Measurements from ENCODE around the gene EYA4.
"Not testable (repeated sequence)": the region's sequence is repeated elsewhere in the genome, so short reads cannot be mapped to it uniquely, and the experiment has no call there.

EYA4 gene

GRCh38 chr6:133352046-133352445 lies 110.9 kb downstream of the EYA4 start:
- no peak for DNase-seq (ENCODE audit: low spot score)

- DNase-seq (ENCODE audit: low spot score), result no peak
Measured at GRCh38 chr6:133353061-133353460, 111.9 kb downstream of the EYA4 start.

DNA sequence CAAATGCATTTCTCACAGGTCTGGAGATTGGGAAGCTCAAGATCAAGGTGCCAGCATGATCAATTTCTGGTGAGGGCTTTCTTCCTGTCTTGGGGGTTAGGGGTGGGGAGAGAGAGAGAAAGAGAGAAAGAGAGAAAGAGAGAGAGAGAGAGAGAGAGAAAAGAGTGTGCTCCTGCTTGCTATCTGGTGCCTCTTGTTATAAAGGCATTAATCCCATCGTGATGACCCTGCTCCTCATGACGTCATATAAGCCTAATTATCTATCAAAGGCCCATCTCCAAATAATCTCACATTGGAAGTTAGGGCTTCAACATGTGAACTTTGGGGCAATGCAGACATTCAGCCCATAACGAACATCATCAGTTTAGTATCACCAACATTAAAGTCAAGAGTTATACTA lies 114.8 kb downstream of the EYA4 start:
- DNase-seq (ENCODE audit: low spot score), result no peak

- DNase-seq (ENCODE audit: low spot score), result no peak
Measured at GRCh38 chr6:133358574-133359150, 117.5 kb downstream of the EYA4 start.

GRCh38 chr6:133359256-133359655 lies 118.1 kb downstream of the EYA4 start:
- no peak for DNase-seq (ENCODE audit: low spot score)

DNA sequence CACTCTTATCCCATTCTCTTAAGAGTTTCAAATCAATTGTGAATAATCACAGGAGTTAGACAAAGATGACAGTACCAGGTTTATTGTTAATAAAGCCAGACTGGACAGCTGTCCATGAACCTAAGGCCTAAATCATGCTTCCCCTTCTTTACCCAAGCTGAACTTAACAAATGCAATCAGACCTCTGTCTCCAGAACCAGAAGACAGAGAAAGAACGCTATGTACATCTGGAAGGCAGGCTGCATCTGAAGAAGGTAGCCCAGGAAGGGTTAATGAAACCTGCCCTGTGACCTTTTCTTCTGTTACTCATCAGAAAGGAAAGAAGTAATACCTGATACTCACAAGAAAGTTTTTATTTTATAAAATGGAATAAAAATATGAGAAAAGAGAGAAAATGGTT lies 118.6 kb downstream of the EYA4 start:
- DNase-seq (ENCODE audit: low spot score), result no peak

DNA sequence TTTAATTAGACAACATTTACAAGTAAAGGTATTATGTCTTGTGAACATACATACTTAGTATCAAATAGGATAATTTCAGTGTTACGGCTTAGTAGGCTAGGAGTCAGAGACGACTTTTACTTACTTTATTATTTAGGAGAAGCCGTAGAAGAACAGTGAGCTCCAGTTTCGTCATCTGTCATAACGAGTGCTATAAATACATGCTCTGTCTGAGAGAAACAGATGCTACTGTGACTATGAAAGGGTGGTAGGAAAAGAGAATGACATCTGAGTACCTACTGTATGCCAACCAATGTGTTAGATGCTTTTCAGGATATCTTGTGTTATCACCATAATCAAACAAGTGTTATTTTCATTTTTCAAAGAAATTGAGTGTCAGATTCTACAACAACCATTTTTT lies 119.0 kb downstream of the EYA4 start:
- no peak for DNase-seq (ENCODE audit: low spot score)

DNA sequence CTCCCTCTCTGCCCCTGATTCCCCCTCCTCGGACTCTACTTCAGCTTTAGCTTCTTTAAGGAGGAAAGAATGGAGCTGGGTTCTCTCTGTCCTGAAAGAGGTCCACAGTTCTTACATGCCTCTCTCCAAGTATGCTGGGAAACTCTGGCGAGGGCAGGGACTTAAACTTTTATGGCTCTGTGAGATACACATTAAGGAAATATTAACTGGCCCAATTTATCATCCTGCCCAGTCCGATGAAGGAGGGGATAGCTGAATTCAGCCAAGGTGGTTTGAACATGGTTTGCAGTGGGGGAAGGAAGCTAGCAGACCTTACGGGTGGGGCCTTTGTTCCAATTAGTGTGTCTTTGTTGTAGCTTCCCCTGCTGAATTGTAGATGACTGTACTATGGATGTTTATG lies 121.7 kb downstream of the EYA4 start:
- no peak for DNase-seq (ENCODE audit: low spot score)

DNA sequence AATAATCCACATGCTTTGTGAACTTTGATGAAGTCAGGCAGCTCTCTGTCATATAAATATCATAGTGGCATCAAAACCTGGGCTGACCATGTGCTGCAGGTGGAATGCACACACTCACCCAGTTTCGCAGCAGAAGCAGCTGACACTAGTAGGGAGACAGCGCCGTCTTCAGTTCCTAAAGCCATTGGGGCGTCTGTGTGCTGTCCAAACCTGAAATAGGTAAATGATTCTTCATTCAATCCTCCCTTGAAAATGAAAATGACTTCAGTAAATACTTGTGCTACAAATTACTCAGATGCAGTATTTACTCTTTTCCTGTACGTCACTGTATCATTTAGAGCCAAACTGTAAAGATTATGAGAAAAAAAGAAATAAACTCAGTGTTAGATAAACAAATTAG lies 127.5 kb downstream of the EYA4 start:
- no peak for DNase-seq (ENCODE audit: low spot score)

- no peak for DNase-seq (ENCODE audit: low spot score)
Measured at GRCh38 chr6:133369773-133370272, 128.7 kb downstream of the EYA4 start.

DNA sequence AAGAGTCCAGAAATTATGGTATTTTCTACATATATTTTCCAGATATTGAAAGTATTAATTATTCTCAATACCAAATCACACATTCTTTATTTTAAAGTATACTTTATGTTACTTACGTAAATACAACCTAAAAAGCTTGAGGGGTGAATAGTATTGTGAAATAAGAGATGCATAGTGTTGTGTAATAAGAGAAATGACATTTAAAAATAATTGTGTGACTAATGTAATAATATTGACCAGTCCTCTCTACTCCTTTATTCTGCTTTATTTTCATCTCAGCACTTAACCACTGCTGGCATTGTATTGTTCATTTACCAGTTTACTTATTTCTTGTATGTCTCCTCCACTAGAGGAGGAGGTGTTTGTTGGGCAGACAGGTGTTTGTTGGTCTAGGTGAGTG lies 135.6 kb downstream of the EYA4 start:
- no peak for DNase-seq (ENCODE audit: low spot score)

DNA sequence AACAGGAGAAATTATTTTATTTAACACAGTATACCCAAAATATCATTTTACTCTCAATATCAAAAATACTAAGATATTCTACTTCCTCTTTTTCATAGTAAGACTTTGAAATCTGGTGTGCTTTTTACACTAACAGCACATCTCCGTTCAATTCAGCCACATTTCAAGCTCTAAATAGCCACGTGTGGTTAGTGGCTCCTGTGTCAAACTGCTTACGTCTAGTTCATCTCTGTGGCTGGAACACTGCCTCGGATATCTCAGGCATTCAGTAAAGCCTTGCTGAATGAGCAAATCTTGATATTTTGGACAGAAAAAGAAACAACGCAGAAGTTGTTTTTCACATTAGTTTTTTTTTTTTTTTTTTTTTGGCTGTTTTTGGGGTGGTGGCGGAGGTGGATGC lies 136.1 kb downstream of the EYA4 start:
- no peak for DNase-seq (ENCODE audit: low spot score)

DNA sequence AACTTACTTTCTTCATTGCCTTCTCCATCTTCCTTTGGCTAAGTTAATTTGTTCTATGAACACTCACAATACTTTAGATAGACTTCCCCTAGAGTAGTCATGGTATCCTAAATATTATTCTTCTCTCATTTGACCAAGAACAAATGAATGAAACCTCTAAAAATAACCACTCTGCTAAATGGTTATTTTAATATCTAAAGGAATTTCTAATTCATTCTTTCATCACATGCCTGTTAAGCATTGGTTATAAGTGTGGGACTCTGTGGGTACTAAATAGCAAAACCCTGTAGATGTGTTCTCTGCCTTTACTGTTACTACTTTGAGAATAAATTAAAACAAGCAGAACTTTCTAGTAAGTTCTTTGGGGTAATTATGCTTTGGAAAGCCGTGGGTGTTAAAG lies 138.9 kb downstream of the EYA4 start:
- no peak for DNase-seq (ENCODE audit: low spot score)

DNA sequence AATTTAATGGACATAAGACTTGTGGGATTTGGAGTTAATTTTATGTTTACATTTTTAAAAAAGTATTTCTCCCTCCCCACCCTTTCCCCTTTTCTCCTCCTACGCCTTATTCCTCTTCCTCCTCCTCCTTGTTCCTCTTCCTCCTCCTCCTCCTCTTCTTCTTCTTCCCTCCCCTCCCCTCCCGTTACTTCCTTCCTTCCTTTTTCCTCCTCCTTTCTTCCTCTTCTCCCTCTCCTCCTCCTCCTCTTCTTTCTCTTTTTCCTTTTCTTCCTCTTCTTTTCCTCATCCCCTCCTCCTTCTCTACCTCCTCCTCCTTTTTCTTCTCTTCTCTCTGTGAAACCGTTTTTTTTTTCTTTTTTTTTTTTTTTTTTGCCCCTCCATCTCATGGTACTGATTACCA lies 139.6 kb downstream of the EYA4 start:
- no peak for DNase-seq (ENCODE audit: low spot score)

DNA sequence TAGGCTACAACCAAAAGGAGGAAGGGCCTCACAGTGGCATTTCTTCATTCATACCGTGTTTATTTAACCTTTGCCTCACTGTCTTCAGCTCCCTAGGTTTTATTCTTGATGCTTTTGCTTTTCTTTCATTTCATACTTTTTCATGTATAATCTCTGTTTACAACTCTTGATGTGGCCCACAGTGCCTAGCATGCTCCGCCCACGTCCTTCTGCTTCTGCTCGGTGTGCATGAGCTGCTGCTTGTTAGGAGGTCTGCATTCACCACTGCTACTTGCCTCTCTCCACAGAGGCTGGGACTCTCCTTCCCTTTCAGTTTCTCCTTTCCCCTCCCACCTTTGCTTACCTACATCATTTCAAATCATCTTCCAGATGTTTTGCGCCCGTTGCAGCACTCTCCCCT lies 147.6 kb downstream of the EYA4 start:
- DNase-seq (ENCODE audit: low spot score), result no peak

DNA sequence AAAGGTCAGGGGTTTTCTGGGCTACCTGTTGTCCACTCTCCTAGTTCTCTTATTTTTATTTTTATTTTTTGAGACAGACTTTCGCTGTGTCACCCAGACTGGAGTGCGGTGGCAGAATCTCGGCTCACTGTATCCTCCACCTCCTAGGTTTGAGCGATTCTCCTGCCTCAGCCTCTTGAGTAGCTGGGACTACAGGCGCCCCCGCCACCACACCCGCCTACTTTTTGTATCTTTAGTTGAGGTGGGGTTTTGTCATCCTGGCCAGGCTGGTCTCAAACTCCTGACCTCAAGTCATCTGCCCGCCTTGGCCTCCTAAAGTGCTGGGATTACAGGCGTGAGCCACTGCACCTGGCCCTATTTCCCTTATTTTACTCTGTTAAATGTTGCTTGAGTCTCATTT lies 149.0 kb downstream of the EYA4 start:
- DNase-seq (ENCODE audit: low spot score), result no peak

GRCh38 chr6:133392015-133392414 lies 150.9 kb downstream of the EYA4 start:
- DNase-seq (ENCODE audit: low spot score), result no peak

DNA sequence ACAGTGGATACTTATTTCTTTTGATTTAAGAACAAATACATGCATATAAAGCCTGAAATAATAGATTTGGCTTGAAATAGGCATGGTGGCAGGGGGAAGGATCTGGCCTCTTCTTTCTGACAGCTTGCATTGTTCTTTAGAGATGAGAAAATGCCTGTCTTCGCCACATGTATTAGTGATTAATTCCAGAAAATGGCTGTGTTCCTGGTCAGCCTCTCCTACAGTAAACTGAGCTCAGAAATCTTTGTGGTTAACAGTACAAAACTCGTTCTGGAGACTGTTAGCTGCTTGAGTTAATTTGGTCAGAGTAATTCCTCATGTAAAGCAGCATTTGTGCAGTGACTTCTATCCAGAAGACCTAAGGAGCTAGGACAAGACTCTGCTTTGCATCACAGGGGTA lies 151.5 kb downstream of the EYA4 start:
- DNase-seq (ENCODE audit: low spot score), result no peak

GRCh38 chr6:133393891-133394290 lies 152.7 kb downstream of the EYA4 start:
- DNase-seq (ENCODE audit: low spot score), result no peak

DNA sequence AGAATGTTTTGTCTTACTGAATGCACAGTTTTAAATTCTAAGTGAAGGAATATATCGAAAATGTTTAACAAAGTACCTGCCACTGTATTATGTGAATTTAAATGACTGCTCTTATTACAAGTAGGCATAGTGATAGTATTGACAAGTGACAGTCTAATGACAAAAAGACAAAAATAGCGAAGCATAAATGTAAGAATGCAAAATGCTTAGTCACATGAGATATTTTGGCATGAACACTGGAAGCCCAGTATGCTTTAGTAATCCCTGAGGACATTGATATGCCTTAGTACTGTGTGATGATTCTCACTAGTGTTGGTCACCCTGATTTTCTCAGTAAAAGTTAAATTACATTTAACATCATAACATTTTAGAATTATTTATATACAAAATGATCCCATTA lies 153.5 kb downstream of the EYA4 start:
- no peak for DNase-seq (ENCODE audit: low spot score)

- DNase-seq (ENCODE audit: low spot score), result no peak
Measured at GRCh38 chr6:133396233-133396983, 155.3 kb downstream of the EYA4 start.

DNA sequence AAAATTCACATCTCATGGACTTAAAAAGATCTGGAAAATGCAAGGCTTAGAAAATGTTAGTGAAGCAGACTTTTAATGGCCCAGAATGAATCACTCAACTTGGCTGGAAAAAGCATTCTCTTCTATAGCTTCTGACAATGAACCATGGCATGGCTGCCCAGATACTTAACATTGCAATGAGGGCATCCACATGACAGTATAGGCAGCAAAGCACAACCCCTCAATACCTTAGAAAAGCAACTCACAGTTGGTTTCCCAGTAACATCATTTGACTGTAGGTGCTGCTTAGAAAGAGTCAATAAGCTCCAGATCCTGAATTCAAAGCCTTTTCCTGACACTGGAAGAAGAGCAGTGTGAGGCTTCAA lies 155.8 kb downstream of the EYA4 start:
- DNase-seq (ENCODE audit: low spot score), result no peak

DNA sequence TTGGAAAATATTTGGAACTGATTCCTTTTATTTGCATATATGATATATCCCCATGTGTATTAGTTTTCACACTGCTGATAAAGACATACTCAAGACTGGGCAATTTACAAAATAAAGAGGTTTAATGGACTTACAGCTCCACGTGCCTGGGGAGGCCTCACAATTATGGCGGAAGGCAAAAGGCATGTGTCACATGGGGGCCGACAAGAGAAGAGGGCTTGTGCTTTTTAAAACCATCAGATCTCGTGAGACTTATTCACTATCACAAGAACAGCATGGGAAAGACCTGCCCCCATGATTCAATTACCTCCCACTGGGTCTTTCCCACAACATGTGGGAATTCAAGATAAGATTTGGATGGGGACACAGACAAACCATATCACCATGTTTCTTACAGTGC lies 156.4 kb downstream of the EYA4 start:
- not testable (repeated sequence) for DNase-seq (ENCODE audit: low spot score)

GRCh38 chr6:133399426-133399825 lies 158.3 kb downstream of the EYA4 start:
- no peak for DNase-seq (ENCODE audit: low spot score)
